HG03439 (cell line): ENCODE results near the gene TLR8.
"Not testable (repeated sequence)": the region's sequence is repeated elsewhere in the genome, so short reads cannot be mapped to it uniquely, and the experiment has no call there.

ENCODE experiments used
- ATAC-seq: cut with Tn5 transposase; IDR thresholded peaks from one replicate; pipeline ENCODE4 v1.9.1; 2021; ENCODE audit warnings: mild to moderate bottlenecking, moderate library complexity; ENCODE audit not compliant: unreplicated experiment

Gene TLR8

DNA sequence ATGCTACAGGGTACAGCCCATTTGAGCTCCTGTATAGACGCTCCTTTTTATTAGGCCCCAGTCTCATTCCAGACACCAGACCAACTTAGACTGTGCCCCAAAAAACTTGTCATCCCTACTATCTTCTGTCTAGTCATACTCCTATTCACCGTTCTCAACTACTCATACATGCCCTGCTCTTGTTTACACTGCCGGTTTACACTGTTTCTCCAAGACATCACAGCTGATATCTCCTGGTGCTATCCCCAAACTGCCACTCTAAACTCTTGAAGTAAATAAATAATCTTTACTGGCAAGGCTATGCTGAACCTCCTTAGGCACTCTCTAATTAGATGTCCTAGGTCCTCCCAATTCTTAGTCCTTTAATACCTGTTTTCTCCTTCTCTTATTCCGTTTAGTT is 38.0 kb downstream of the TLR8 start:
- not testable (repeated sequence) for ATAC-seq

DNA sequence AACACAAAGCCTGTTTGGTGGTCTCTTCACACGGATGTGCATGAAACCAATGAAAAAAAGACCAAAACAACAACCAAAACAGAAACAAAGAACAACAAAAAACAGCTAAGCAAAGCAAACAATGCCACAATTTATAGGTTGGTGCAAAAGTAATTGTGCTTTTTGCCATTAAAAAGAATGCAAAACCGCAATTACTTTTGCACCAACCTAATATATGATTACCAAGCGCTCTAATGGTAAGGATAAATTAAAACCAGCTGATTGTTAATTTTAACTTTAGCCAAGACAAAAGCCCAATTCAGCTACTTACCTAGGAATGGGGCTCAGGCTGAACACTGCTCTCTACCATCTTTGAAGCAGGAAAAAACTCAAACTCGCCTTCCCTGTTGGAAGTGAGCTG is 39.1 kb downstream of the TLR8 start:
- no peak for ATAC-seq

DNA sequence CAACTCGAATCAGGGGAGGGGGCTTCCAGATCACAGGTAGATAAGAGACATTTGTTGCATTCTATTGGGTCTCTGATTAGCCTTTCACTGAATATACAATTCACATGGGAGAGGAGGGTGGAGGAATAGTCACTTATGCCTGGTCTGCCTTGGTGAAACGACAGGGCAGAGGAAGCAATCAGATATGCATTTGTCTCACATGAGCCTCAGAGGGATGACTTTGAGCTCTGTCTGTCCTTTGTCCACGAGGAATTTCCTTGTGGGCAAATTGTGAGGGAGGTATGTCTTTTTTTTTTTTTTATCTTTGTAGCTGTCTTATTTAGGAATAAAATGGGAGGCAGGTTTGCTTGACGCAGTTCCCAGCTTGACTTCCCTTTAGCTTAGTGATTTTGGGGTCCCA is 40.0 kb downstream of the TLR8 start:
- ATAC-seq: no peak

DNA sequence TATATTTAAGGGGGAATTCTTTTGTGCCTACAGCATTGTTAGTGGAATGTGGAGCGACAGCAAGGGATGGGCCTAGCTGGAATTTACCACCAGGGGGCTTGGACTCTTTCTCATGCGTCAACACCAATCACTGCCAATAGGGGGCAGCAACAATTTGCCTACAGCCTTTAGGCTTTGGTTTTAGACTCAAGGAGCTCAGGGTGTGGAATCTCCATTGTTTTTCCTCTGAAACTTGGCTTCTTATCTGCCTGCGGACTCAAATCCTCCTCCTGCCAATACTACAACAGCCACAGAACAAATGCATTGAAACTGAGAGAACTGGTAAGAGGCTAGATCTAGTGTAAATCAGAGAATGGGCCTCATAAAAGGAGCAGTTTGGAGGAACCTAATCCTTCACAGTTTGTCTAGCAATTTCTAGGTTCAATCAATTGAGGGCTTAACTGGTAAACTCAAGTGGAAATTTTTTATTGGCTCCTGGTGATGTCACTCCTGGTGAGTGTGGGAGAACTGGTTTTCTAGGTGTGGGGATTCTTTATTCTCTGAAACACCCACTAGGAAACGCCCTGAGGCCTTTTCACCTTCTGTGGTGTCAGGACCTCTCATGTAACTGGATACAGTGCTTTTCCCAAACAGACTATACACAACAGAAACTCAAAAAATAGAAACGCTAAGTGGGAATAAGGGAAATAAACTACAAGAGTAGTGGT is 40.6 kb downstream of the TLR8 start:
- ATAC-seq: no peak

DNA sequence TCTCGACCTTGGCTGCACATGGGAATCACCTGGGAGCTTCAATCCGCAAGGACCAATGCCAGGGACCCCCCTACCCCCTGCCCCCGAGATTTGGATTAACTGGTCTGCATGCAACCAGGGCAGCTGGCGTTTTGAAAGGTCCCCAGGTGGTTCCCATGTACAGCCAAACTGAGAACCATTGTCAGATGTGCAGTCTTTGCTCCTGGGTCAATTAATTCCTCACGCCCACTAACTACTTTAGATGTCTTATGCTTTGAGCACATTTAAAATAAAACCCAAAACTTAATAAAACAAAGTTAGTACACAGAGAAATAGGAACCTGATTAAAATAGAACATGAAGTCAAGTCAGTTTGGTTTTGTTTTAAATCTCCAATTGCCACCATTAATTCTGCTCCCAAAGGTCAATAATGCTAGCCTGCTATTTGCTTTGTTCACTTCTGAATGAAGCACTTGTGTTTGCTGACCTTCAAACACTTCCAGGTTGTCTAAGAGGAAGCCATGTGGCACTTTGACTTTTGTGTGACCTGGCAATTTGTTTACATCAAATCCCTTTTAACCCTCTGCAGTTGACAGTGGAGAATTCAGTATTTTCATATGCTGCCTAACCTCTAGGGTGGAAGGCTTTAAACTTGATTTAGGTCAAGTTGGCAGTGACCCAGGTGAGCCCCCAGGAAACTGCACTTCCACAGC is 41.3 kb downstream of the TLR8 start:
- ATAC-seq: no peak

DNA sequence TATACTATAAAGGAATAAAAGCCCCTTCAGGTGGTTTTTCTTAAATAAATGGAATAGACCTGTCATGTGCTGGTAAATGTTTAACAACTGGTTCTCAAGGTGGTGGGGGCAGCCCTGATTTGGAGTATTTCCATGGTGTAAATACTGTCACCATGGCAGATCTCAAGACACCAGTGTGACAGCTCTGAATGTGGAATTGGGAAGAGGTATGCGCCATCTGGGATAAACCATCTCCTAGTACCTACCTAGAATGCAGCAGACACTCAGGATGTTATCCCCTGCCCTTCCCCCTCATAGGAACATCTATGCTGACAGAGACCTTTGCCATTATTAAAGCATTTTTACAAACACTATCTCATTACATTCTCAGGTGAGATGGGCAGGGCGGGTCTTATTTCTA is 42.1 kb downstream of the TLR8 start:
- ATAC-seq: no peak

DNA sequence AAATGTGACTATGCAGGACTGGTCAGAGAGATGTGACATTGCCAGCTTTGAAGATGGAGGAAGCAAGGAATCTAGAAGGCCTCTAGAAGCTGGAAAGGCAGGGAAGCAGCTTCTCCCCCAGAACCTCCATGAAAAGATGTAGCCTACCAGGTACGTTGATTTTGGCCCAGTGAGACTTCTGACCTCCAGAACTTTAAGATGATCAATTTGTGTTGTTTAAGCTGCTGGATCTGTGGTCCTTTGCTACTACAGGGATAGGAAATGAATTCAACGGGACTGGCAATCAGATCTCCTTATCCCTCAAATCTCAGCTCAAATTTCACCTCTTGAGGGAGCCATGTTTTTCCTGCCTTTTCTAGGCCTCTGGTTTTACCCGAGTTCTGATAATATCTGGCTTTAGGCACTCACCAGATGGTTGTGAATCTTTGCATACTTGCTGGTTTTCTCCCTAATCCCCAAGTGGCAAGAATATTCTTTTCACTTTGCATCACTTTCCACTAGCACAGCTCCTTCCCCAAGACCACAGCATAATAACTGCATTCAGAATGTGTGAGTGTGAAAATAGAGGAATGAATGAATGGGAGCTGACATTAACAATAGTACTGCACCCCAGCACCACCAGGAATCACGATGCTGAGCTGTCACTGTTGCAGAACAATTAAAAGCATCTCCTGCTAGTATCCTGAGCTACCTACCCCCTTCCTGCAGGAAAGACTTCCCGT is 42.9 kb downstream of the TLR8 start:
- no peak for ATAC-seq

DNA sequence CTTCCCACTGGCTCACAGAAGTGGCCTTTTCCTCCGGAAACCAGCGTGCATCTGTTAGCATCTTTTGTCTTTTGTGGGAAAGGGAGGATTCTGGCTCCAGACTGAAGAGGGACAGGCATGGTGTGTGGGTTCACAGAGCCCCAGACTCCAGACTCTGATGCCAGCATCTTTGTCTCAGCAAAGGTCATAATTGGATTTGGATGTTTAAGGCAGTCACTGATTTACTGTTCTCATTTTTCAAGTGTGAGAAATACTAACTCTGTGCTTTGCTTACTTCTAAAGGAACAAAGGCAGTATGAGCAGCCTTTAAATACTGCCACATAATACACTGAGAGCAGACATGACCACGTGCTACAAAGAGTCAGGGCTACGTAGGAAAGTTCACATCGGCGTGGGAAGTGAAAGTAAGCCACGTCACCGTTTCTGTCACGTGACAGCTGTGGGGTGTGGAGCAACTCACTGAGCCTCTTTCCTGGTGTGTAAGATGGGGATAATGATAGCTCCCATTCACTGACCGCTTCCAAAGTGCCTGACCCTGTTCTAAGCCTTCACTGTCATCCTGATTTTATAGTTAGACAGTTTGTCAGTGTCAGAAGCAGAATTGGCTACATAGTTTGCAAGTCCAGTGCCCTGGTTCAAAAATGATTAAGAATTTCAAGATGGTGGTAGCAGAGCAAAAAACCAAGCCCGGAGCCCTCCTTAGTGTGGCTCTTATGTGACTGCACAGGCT is 43.7 kb downstream of the TLR8 start:
- ATAC-seq: peak; percentile 54

DNA sequence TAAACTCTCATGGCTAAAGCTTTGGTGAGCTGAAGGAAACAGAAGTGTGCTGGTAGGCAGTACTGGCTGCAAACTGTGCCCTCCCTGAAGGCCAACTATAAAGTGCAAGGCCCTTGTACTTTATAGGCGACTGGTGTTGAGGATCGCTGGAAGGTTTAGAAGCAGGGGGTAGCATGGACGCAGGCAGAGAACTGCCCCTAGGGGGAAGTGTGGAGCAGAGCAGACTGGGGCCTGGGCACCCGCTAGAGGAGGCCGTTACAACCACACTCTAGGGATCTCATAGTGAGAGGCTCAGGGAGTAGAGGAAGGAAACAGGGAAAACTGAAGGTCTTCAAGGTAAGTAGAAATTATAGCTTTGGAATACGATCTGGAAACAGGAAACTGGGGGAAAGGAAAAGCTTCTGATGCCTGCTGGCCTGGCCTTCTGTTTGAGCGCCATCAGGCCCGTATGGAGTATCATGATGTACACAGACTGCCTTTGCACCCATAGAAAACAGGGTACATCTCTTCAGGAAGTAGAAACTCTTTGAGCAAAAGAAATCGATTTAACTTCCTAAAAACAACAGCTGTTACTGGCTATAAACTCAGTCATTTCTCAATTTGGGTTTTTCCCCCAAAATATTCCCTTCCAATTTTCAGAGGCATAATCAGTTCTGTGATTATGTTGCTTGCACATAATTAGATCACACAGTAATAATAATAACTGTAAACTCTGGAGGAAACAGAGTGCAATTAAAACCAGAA is 44.6 kb downstream of the TLR8 start:
- peak; percentile 56 for ATAC-seq

DNA sequence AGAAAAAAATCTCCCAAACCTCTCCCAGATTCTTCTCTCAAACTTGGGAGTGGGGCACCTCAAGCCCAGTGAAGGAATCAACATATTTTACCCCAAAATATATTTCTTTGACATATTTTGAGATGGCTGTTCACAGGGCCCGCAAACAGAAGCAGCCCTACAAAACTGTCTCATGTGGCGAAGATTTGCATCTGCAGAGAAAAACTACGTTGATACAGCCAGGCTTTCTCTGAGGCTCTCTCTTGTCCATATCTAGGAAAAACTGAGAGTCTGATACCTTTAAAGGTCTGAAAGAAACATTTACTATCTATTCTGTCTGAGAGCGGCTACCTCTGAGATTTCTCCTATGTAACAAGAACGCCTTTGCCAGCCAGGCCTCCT is 45.2 kb downstream of the TLR8 start:
- ATAC-seq: no peak

DNA sequence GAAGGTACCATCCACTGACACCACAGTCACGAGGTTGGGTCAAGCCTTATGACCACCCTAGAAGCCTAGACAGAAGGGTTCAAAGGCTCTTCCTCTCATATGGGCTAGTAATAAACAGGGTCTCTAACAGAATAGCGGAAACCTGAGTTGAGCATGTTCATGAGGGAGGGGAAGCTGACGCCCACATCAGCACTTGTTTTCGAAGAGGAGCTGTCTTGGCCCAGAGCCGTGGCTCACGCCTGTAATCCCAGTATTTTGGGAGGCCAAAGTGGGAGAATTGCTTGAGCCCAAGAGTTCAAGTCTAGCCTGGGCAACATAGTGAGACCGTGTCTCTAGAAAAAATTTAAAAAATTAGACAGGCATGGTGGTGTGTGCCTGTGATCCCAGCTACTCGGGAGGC is 47.0 kb downstream of the TLR8 start:
- ATAC-seq: no peak

DNA sequence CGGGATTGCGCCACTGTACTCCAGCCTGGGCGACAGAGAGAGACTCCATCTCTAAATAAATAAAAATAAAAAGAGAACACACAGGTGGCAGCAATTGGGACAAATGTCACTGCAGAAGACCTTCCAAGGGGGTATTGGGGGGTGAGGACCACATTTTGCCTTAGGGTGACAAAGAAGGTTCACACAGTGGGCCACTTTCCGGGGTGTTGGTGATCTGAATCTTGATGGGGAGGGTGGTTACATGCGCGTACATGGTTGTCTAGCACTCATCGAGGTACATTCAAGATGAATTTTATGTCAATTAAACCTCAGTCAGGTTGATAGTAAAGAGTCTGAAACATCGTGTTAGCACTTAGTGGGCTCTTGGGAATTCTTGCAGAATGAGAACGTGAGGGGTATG is 48.0 kb downstream of the TLR8 start:
- ATAC-seq: no peak

DNA sequence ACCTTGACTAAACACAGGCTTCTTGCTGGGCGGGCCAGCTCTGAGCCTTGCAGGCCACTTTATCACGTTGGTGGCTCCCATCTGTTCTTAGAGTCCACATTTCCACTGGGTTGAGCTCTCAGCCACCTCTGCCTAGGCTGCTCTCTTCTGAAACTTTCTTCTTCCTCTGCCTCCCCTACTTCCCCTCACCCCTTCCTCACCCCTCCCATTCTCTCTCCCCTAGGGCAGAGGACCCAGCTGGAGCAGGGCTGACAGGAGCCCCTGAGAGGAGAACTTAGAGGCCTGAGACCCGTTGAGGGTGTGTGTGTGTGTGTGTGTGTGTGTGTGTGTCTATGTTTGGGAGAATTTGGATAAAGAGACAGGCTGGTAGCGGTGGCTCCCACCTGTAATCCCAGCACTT is 48.6 kb downstream of the TLR8 start:
- no peak for ATAC-seq

DNA sequence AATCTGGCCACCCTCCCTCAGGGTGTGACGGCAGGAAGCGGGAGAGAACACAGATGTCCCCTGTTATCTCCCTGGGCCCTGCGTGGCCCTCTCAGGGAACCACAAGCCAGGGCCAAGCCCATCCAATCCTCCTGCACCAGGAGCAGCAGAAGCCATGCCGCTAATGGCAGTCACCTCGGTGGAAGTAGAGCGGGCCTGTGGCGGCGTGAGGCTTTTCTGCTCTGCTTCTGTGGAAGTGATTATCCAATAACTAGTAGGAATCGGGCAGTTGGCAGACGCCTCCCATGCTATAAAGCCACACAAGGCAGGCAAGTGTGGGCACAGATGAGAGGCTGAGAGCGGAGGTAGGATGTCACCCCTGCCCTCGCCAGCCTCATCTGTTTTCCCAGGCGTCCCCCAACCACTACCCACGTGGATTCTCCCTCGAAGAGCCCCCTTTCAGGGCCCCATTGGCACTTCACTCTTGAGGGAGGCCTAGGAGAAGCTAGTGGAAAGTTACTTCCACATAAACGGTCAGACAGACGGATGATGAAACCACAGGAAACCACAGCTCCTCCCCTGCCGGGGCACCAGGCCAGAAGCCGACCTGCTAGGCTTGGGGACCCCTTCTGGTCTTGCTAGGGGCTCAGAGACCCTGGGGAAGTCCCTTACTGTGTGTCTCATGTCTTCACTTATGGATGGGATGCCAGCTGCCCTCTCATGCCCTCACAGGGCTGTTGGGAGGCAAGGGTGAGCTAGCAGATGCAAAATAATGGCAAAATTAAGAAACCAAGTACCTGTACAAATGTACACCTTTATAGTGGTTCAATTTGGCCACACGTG is 49.7 kb downstream of the TLR8 start:
- peak; percentile 44 for ATAC-seq

DNA sequence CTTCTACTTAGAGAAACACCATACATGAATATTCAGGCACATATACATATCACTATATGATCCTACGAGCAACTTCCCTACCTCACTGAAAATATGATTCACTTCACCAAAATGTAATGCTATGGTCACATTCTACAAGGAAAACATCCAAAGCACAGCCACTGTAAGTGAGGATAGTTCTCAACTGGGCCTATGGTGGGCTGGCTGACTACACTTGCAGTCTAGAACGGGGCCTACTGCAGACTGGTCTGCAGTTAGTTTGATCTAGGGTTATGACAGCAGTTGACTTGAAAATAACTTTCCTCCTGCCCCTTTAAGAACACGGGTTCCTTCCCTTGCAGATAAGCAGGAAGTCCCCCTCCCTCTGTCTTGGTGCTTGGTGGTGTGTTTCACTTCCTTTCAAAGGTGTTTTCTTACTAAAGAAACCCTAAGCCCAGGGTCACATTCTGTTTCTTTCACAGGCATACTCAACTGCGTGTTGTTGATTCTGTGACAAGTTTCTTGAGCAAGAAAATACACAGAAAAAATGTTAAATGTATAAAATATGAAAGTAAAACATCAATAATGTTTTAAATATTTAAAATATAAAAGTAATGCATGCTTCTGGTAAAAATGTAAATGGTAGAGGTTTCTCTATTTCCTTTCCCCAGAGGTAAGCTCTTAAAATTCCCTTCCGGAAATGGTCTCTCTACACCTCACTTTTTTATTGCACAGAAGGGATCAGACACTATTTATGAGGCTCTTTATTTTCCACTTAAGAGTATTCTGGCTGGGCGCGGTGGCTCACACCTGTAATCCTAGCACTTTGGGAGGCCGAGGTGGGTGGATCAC is 50.5 kb downstream of the TLR8 start:
- peak; percentile 57 for ATAC-seq

DNA sequence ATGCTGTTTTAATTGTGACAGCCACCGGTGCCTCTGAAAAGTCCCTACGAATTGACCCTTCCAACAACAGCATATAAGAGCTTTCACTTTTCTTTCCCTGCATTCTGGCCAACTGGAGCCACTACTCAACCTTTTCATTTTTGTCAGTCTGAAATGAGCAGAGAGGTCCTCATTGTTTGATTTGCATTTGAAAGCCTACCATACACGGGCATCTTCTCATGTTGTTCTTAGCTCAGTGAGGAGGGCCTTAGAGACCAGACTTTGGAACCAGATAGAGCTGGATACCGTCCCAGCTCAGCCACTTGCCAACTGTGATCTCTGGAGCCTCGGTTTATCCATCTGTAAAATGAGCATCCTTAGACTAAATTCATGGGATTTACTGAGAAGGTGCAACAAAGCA is 51.6 kb downstream of the TLR8 start:
- ATAC-seq: no peak

DNA sequence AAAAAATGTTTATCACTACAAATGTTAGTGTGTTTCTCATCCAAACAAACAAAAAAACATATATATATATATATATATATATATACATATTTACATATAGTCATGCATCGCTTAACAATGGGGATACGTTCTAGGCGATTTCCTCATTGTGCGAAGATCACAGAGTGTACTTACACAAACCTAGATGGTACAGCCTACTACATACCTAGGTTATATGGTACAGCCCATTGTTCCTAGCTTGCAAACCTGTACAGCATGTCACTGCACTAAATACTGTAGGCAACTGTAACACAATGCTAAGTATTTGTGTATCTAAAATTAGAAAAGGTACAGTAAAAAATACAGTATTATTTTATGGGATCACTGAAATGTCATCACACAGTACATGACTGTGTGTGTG is 52.0 kb downstream of the TLR8 start:
- no peak for ATAC-seq

DNA sequence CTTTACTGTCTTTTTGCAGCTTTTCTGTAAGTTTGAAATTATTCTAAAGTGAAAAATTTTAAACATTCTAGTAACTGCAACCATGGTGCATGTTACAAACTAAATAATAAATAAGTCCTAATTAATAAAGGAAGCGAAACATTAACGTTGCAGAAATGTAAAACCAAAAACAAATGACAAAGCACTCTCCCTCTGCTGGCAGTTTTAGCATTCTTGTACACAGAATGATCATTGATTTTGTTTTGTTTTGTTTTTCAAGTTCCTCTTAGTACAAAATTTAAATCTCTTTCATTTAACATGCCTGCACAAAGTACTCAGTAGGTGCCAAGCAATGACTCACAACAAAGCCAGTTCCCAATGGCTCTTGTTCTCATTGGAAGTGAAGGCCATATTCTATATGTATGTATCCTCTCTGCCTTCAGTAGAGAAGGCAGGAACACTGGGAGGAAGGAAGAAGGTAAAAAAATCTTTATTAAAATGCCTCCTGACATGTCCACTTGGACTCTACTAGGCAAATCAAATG is 54.8 kb downstream of the TLR8 start:
- ATAC-seq: no peak

DNA sequence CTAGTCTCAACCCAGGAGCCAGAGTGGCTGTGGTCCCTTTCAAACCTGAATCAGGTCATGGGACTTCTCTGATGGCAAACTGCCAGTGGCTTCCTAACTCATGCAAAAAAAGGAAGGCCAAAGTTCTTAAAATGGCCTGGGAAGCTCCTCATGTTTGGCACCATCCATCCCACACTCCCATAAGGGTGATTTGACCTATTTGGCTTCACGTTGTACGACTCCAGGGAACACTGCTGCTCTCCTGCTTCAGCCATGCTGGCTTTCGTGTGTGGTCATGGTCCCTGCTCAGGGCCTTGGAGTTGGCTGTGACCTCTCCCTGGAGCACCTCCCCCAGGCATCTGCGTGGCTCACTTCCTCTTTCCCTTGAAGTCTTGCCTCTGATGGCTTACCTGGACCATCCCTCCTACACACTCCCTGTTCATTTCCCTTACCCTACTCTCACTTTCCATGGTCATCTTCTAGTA is 55.7 kb downstream of the TLR8 start:
- ATAC-seq: no peak
